GM18508 (cell line): Measurements from ENCODE around the gene NBL1.

ENCODE experiments used
- ATAC-seq: cut with Tn5 transposase; IDR thresholded peaks from one replicate; pipeline ENCODE4 v1.9.1; 2021; ENCODE audit warnings: moderate number of reproducible peaks; ENCODE audit not compliant: insufficient read depth, unreplicated experiment

Gene NBL1

DNA sequence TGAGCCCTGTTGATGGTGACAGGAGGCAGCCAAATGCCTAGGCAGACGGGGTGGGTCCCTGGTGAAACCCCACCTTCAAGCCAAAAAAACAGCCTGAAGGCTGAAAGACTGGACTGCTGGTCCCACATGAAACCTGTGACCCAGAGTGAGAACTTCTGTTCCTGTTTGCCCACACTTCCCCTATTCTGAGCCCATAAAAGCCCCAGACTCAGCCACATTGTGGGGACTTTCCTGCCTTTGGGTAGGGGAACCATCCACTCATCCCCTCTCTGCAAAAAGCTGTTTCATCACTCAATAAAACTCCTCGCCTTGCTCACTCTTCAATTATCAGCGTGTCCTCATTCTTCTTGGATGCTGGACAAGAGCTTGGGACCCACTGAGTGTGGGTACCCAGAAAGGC, 45.7 kb downstream of the NBL1 start:
- no peak for ATAC-seq

DNA sequence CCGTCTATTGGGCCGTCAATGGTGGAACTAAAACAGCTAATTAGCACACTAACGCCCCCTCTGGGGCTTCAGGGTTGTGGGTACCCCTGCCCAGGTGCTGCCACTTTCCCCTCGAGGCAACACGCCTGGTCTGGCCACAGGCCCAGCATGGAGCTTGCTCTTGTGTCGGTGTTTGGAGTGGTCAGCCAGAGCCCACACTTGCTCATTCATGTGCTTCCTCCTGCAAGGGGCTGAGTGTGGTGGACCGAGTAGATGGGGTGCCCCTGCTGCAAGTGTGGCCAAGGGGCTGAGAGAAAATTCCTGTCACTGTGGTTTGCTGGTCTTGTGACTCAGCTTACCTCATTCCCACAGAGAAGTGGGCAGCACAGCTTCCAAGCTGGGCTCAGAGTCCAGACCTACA, 46.2 kb downstream of the NBL1 start:
- no peak for ATAC-seq

DNA sequence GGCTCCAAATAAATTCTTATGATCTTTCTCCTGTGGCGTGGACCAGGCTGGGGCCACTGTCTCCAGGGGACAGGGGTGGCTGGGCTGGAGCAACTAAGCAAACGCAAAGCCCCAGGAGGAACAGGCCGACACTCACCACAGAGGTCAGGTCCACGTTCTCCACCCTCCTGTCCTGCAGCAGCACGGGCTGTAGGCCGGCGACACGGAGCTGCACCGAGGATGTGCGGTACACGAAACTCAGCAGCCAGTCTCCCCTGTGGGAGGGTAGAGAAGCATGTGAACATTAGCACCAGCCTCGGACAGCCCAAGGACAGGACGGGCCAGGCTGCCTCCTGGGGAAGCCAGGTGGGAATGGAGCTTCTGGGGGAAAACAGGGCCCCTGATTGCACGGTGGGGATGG, 50.2 kb downstream of the NBL1 start:
- ATAC-seq = no peak

DNA sequence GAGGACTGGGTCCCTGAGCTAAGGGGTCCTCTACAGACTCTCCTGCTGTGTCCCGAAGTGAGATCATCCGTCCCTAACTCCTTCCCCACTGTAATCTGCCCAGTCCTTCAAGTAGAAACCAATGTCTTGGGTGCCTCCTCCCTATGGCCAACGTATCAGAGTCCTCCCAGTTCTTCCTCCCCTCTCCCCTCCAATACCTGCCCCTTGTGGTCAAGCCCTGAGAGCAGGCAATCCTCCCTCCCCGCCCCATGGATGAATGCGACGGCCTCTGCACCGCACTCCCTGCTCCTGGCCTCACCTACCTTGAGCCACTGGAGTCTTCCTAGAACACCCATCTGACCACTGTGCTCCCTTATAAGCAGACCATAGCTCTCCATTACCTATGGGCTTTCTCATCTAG, 51.7 kb downstream of the NBL1 start:
- ATAC-seq = no peak

DNA sequence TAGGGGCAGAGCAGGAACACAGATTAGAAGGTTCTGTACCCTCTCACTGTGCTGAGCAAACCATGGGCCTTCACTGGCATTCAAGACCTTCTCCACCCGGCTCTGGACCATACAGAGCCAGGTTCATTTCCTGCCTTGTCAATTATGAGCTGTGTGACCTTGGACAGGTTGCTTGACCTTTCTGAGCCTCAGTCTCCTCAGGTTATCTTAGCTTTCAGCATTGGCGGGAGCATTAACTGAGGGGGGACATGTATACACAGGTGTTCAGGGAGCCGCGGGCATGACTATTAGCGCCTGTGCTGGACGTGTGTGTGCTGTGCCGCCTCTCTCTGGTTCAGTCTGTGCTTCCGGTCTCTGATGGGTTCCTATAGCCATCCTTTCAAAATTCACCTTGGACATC, 52.7 kb downstream of the NBL1 start:
- no peak for ATAC-seq

DNA sequence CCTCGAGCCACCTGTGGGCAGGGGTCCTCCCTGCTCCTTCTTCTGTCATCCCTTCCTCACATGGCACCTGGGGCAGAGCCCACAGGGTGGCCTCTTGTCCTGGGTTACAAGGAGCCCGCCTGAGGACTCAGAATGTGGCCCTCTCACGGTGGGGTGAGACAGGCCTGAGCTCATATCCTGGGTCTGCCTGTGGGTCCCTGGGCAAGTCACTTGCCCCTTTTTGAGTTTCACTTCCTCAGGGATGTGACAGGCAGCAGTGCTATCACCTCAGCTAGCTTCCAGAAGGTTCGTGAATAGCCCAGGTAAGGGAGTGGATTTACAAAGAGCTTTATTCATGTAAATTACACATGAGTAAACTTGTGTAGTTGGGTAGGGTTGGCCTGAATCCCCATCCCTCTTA, 54.1 kb downstream of the NBL1 start:
- ATAC-seq = no peak

DNA sequence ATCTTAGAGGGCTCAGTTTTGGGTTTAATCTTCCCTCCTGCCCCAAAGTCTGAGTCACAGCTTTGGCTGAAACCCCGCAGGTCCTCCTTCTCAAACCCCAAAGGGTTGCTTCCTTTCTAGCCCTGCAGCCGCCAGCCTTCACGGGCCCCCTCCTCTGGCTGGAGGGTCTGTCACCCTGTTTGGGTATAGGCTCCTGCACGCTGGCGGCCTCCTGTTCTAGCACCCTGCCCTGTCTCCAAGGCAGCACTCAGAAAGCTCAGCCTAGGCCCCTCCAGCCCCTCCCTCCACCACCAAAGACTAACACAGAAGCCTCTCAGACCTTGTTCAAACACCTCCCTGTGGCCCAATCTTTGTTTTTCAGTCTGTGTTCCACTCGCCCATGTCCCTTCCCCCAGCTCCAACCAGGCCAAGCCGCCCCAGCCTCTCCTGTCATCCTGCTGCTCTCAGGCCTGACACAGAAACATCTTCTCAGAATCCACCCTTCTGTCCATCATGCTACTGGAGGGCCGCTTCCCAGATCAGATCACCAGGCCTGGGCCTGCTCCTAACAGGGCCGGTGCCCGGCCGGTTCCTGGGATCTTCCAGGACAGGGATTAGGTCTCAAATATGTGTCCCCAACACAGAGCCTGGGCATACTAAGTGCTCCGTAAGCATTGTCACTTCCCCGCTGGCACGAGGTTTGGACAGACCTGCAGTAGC, 56.1 kb downstream of the NBL1 start:
- no peak for ATAC-seq

DNA sequence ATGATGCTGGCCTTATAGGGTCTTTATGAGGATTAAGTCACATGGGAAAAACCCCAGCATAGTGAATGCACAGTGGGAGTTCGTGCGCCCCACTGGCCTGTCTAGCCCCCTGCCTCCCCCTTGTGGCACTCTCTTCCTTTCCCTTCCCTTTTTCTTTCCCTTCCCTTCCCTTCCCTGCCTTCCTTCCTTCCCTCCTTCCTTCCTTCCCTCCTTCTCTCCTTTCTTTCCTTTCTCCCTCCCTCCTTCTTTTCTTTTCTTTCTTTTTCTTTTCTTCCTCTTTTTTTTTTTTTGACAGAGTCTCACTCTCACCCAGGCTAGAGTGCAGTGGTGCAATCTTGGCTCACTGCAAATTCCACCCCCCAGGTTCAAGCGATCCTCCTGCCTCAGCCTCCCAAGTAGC, 59.2 kb downstream of the NBL1 start:
- no peak for ATAC-seq

DNA sequence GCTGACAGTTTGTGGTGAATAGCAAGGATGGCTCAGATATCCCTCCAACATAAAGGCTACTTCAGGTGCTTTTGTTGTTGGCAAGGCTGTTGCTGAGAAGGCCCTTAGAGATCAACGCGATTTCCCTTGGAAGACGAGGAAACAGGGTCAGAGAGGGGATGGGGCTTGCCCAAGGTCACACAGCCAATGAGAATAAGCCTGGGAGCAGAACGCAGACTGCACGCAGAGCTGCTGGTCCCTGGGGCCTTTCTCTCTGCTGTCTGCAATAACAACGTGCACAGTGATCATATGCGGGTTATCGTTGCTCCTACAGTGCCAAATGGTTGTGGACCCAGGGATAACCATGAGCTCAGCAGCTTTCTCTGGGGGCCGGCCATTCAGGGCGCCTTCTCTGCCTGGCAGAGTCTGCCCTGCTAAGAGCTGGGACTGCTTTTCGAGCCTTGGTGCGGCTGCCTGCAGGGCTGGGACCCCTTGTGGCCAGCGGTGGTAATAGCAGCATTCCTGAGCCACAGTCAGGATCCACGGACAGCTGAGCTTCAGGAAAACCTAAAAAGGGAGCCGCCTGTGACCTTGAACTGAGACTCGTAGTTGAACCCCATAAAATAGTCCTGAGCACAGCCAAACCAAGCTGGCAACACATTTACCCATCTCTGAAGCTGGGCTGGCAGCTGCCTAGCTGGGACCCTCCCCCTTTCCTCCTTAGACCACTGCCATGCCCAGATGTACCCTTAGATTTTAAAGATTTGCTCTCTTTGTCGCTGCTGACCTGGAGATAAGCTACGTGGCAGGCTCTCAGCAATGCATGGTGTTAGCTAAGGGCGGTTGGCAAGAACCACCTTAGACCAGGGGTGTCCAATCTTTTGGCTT, 60.4 kb downstream of the NBL1 start:
- ATAC-seq = no peak

DNA sequence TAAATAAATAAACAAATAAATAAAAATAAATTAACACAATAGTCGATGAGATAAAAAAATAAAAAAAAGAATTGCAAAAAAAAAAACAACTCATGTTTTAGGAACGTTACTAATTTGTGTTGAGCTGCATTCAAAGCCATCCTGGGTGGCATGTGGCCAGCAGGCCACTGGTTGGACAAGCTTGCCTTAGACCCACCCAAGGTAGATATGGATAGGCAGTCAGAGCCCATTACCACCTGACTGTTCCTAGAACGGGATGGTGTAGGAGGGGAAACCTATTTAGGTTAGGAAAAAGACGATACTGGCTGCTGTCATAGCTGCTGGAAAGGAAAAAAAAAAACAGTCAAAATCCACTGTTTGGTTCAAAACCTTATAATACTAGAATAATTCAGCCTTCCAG, 61.4 kb downstream of the NBL1 start:
- no peak for ATAC-seq

DNA sequence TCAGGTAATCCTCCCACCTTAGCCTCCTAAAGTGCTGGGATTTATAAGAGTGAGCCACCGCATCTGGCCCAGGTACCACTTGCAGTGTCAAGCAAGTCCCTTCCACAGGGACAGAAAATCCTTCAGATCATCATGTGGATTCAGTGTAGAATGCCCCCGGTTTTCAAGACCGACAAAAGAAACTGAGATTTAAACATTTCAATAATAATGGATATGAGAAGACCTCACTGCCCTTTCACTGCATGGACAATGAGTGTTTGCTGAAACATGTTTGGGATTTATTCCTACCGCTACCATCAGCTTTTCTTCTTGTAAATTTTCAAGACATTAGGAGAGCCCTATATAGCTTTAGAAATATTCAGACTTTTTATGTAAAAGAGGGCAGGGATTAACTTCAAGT, 62.0 kb downstream of the NBL1 start:
- no peak for ATAC-seq
